Heart left ventricle (tissue), 16 donors: ENCODE results near the gene ZDBF2. TPM values are rescaled to one million over a fixed set of nuclear protein-coding genes. Genes with fewer than 3 reads are reported as not detected.

Source experiments
- ATAC-seq, 4 donors: fragments of 200-7000 bp; cut with Tn5 transposase; one replicate each; pipeline ENCODE4 v1.9.1; 2020 to 2022; ENCODE audit warnings: moderate library complexity in 4 of 4, mild to moderate bottlenecking in 3 of 4, moderate number of reproducible peaks in 1 of 4
- DNase-seq, 5 donors: peaks; one replicate each; pipeline ENCODE4 v3.0.0-alpha.2; 2020
- H3K27ac ChIP-seq, 12 donors: fragments of 200-600 bp; sonication (generic) in 4 of 12; one replicate each; pipeline versions ENCODE4 v1.5.0 to v1.8.0; 2016 to 2022; ENCODE audit warnings: mild to moderate bottlenecking in 2 of 12
- H3K27me3 ChIP-seq, 9 donors: fragments of 200-600 bp; sonication (generic) in 2 of 9; one replicate each; pipeline versions ENCODE4 v1.5.1 to v1.8.0; 2016 to 2022; ENCODE audit warnings: mild to moderate bottlenecking in 3 of 9
- H3K36me3 ChIP-seq, 9 donors: fragments of 200-600 bp; sonication (generic) in 2 of 9; one replicate each; pipeline versions ENCODE4 v1.5.0 to v1.8.0; 2018 to 2022; ENCODE audit warnings: mild to moderate bottlenecking in 2 of 9
- H3K4me1 ChIP-seq, 12 donors: fragments of 200-600 bp; sonication (generic) in 4 of 12; one replicate each; pipeline versions ENCODE4 v1.5.0 to v1.8.0; 2016 to 2022; ENCODE audit warnings: mild to moderate bottlenecking in 3 of 12
- H3K4me3 ChIP-seq, 12 donors: fragments of 200-600 bp; sonication (generic) in 4 of 12; one replicate each; pipeline versions ENCODE4 v1.5.0 to v1.8.0; 2017 to 2022; ENCODE audit warnings: mild to moderate bottlenecking in 9 of 12, moderate library complexity in 4 of 12
- H3K9me3 ChIP-seq, 12 donors: fragments of 200-600 bp; sonication (generic) in 4 of 12; one replicate each; pipeline versions ENCODE4 v1.5.0 to v1.8.0; 2016 to 2022; ENCODE audit warnings: mild to moderate bottlenecking in 1 of 12
- POLR2A ChIP-seq, 2 donors: fragments of 450-650 bp; IDR thresholded peaks; one replicate each; pipeline ENCODE4 v1.6.1; 2017; ENCODE audit warnings: antibody characterized with exemption in 2 of 2, mild to moderate bottlenecking in 2 of 2, moderate library complexity in 2 of 2
- WGBS, 4 donors: extraction: QIAGEN DNeasy Blood & Tissue Kit in 2 of 4; methylation state at CpG; one replicate each; pipeline versions ENCODE4 v1.1.5 to v1.1.7; 2013 to 2018; 5-methylcytosine and 5-hydroxymethylcytosine counted together
- intact Hi-C, 10 donors: fragments of 100-400 bp; cut with DNase I; formaldehyde crosslinking; loops; one replicate each; pipeline versions ENCODE4 v1.11.1 to v1.14.2; 2022
- polyA plus RNA-seq, 2 donors: library from polyadenylated mRNA; stranded (reverse); fragments of 200-250 nt; gene quantifications; one replicate each; pipeline ENCODE4 v1.2.3, GENCODE V29; 2013
- total RNA-seq, 9 donors: library from RNA; depleted of rRNA in 2 of 9; stranded (reverse); fragments of >200 nt in 2 of 9; fragmentation: NEBNext Ultra II Directional in 3 of 9; extraction: Animal tissue kit (Norgen Biotek cat#: 25700) in 3 of 9; gene quantifications; one replicate each; pipeline versions ENCODE4 v1.1.0 to v1.2.4, GENCODE V29; 2016 to 2023
- TF ChIP-seq, protein P1 (sequence below), 12 donors: fragments of 200-600 bp; sonication (generic) in 4 of 12; IDR thresholded peaks; one replicate each; pipeline versions ENCODE4 v1.5.0 to v1.8.0; 2018 to 2022; ENCODE audit warnings: antibody characterized with exemption in 12 of 12, mild to moderate bottlenecking in 5 of 12
- donor health status: ischemic (EF 13 %, LVEDD 7.1; RV severe dilation, severe dysfunction).
- donor health status: healthy with polysubstance abuse.
- donor health status: DM: no; HTN: yes; CAD: no.
- donor health status: DM: no; HTN: no; CAD: no.
- donor health status: ischemic (EF 25% LVEDD 6.9; RV normal size, moderate dysfunction).
- donor health status: ischemic (EF 25% LVEDD 5.7; RV mildly dilated, moderate dysfunction).
- donor health status: healthy.
- donor health status: DM: yes; HTN: yes; CAD: no.
- donor health status: ischemic (EF 35%, LVEDD 5.7; RV mildly dilated, moderate dysfunction).
- donor health status: nonischemic (EF 11% LVEDD 7.7; RV severe dilation, severe dysfunction).
- donor health status: DM: yes; HTN: yes; CAD: no.
- donor health status: PGD.
- donor health status: ischemic (EF 29% LVEDD 5.4; RV normal size, mild dysfunction).
- donor health status: nonischemic (EF 23%, LVEDD 6.1; RV moderate dilation, normal function).

The ZDBF2 gene
- total and polyA plus RNA-seq, 11 donors: 1.2 to 14.8 (median 7.9) TPM

DNA sequence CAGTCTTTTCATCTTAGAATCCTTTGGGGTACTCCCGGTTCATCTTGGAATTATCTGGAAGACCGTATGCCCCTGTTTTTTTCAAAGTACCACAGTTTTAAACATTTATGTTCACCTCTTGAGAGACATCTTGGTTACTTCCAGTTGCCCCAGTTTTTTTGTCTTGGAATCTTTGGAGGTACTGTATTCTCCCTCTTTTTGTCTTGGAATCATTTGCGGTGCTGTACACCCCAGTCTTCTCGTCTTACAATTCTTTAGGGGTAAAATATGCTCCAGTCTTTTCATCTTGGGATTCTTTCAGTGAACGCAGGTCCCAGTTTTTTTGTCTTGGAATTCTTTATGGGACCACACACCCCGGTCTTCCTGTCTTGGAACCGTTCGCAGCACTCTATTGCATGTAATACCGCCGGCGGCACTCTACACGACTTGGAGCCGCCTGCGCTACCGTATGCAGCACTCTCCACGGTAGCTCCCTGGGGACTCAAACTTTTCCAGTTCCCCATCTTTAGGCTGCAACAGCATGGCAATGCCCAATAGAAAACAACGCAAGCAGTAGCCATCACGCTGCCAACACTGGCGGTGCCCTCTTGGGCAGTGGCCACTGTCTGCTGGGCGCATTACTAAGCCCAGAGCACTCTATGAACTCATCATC, 21.2 kb upstream of the ZDBF2 start:
- no peaks in the 10 kb centered on the region for H3K36me3 ChIP-seq
- 43 to 53% (median 48%) methylated on average over 17 to 20 of the region's 20 CpGs for WGBS, 4 donors
- H3K27ac ChIP-seq: no peak overlapping the region
- intact Hi-C loops: loop anchor here in 1 of 10 donors (10.0 kb wide), 1 partner anchor 88 kb away; no protein-coding TSS in a partner anchor
- no peak for DNase-seq
- ATAC-seq: no peak
- no peaks in the 10 kb centered on the region for H3K4me1 ChIP-seq
- H3K27me3 ChIP-seq: peaks cover 9 to 97% (median 36%) of the 10 kb centered on the region in 9 donors
- H3K9me3 ChIP-seq: peaks cover 0 to 3% (median 0%) of the 10 kb centered on the region in 12 donors
- TF ChIP-seq, protein P1, sequence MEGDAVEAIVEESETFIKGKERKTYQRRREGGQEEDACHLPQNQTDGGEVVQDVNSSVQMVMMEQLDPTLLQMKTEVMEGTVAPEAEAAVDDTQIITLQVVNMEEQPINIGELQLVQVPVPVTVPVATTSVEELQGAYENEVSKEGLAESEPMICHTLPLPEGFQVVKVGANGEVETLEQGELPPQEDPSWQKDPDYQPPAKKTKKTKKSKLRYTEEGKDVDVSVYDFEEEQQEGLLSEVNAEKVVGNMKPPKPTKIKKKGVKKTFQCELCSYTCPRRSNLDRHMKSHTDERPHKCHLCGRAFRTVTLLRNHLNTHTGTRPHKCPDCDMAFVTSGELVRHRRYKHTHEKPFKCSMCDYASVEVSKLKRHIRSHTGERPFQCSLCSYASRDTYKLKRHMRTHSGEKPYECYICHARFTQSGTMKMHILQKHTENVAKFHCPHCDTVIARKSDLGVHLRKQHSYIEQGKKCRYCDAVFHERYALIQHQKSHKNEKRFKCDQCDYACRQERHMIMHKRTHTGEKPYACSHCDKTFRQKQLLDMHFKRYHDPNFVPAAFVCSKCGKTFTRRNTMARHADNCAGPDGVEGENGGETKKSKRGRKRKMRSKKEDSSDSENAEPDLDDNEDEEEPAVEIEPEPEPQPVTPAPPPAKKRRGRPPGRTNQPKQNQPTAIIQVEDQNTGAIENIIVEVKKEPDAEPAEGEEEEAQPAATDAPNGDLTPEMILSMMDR (IDR thresholded peaks at IDR 0.05): no peak
- TF ChIP-seq POLR2A (IDR thresholded peaks at IDR 0.05): no peak
- H3K4me3 ChIP-seq: no peak overlapping the region

GRCh38 chr2:206253777-206254166, 20.7 kb upstream of the ZDBF2 start:
- intact Hi-C loops: loop anchor here in 1 of 10 donors (10.0 kb wide), 1 partner anchor 89 kb away; no protein-coding TSS in a partner anchor

DNA sequence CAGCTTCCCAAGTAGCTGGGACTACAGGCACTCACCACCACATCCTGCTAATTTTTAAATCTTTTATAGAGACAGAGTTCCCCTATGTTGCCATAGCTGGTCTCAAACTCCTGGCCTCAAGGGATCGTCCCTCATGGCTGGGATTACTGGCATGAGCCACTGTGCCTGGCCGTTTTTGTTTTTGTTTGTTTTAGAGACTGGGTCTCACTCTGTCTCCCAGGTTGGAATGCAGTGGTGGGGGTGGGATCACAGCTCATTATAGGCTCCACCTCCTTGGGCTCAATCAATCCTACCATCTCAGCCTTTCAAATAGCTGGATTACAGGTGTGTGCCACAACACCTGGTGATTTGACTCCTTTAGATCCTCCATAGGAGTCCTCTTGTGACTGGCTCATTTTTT, 19.5 kb upstream of the ZDBF2 start:
- Histone ChIP-seq H3K27me3 (peaks cover 9 to 98% (median 54%) of the 10 kb centered on the region in 9 donors), H3K9me3 (peaks cover 0 to 3% (median 0%) of the 10 kb centered on the region in 12 donors), H3K4me1 (no peaks in the 10 kb centered on the region), H3K27ac (no peak overlapping the region), H3K36me3 (no peaks in the 10 kb centered on the region), H3K4me3 (no peak overlapping the region)
- no peak for ATAC-seq
- WGBS, 4 donors: 17 to 32% (median 27%) methylated on average over 2 of the region's 2 CpGs
- intact Hi-C loops: loop anchor here in 1 of 10 donors (10.0 kb wide), 1 partner anchor 90 kb away; no protein-coding TSS in a partner anchor
- TF ChIP-seq, protein P1 (IDR thresholded peaks at IDR 0.05): no peak
- no peak for TF ChIP-seq POLR2A (IDR thresholded peaks at IDR 0.05)
- no peak for DNase-seq

More at GRCh38 chr2:206253777-206254166, 20.7 kb upstream of the ZDBF2 start:
- Histone ChIP-seq H3K9me3 (peaks cover 0 to 3% (median 0%) of the 10 kb centered on the region in 12 donors), H3K36me3 (no peaks in the 10 kb centered on the region), H3K4me1 (no peaks in the 10 kb centered on the region), H3K4me3 (no peak overlapping the region), H3K27ac (no peak overlapping the region), H3K27me3 (peaks cover 9 to 97% (median 41%) of the 10 kb centered on the region in 9 donors)
- ATAC-seq: no peak
- TF ChIP-seq, protein P1 (IDR thresholded peaks at IDR 0.05): no peak
- no peak for TF ChIP-seq POLR2A (IDR thresholded peaks at IDR 0.05)
- WGBS, 4 donors: 45 to 60% (median 49%) methylated on average over 5 of the region's 5 CpGs
- no peak for DNase-seq

DNA sequence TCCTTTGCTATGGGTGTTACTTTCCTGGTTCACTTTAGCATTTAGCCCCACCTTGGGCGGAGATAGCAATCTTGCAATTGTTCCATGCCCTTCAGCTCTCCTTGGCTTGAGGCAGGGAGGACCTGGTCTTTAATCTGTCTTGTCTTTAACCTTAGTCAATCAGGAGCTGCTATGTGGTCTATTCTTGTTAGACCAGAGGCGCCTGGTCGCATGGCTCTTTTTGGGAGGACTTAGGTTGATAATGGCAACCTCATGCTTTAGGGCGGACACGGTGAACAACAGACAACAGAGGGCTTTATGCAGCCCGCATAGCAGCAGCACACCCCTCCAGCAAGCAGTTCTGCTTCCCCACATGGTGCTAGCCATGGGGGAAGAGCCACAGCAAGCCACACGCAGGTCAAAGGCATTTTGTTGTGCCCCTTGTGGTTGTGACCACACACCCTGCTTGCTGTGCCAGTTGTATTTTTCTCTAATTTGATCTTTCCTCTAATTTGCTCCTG, 17.7 kb upstream of the ZDBF2 start:
- Histone ChIP-seq H3K4me3 (no peak overlapping the region), H3K9me3 (no peaks in the 10 kb centered on the region), H3K4me1 (no peaks in the 10 kb centered on the region), H3K27ac (no peak overlapping the region), H3K36me3 (no peaks in the 10 kb centered on the region), H3K27me3 (peaks cover 9 to 100% (median 61%) of the 10 kb centered on the region in 9 donors)
- 20 to 43% (median 36%) methylated on average over 6 to 7 of the region's 7 CpGs for WGBS, 4 donors
- intact Hi-C loops: loop anchor here in 1 of 10 donors (10.0 kb wide), 1 partner anchor 92 kb away; no protein-coding TSS in a partner anchor
- ATAC-seq: no peak
- DNase-seq: no peak
- TF ChIP-seq, protein P1 (IDR thresholded peaks at IDR 0.05): no peak
- TF ChIP-seq POLR2A (IDR thresholded peaks at IDR 0.05): no peak
